NT2/D1 (cell line): ENCODE measurements around the gene PIP5KL1.

Experiments
- DNase-seq: peaks from one replicate; pipeline ENCODE4 v3.0.0-alpha.2; 2011; ENCODE audit warnings: low read depth, low spot score
- H3K27me3 ChIP-seq: 2 replicates; pipeline ENCODE4 v1.6.0; 2011; ENCODE audit warnings: mild to moderate bottlenecking; ENCODE audit not compliant: insufficient read length, insufficient read depth
- H3K36me3 ChIP-seq: 2 replicates; pipeline ENCODE4 v1.6.1; 2011; ENCODE audit warnings: mild to moderate bottlenecking, low read length, mixed read lengths; ENCODE audit not compliant: insufficient read depth, insufficient read length
- H3K4me1 ChIP-seq: 2 replicates; pipeline ENCODE4 v1.5.1; 2011; ENCODE audit not compliant: insufficient read depth, insufficient read length
- H3K4me3 ChIP-seq: 2 replicates; pipeline ENCODE4 v1.5.1; 2011; ENCODE audit warnings: low read depth; ENCODE audit not compliant: insufficient read length
- H3K9ac ChIP-seq: 2 replicates; pipeline ENCODE4 v1.6.0; 2011; ENCODE audit warnings: low read depth; ENCODE audit not compliant: insufficient read length
- H3K9me3 ChIP-seq: 2 replicates; pipeline ENCODE4 v1.5.1; 2011; ENCODE audit warnings: mild to moderate bottlenecking, low read length; ENCODE audit not compliant: insufficient read depth
- SUZ12 ChIP-seq: IDR thresholded peaks from 2 replicates; pipeline ENCODE4 v1.6.1; 2011; ENCODE audit not compliant: insufficient read length, insufficient read depth; ENCODE audit errors: extremely low read depth
- YY1 ChIP-seq: IDR thresholded peaks from 2 replicates; pipeline ENCODE4 v1.6.1; 2011; ENCODE audit not compliant: insufficient read length, insufficient read depth
- ZNF274 ChIP-seq: IDR thresholded peaks from 2 replicates; pipeline ENCODE4 v1.6.1; 2011; ENCODE audit warnings: mild to moderate bottlenecking, low read depth, low read length

PIP5KL1 gene

GRCh38 chr9:127971357-127972235 lies 41.0 kb upstream of the PIP5KL1 start:
- peaks cover 67% of the 10 kb centered on the region for H3K4me1 ChIP-seq
- peak overlapping the region; percentile 63 for H3K9ac ChIP-seq
- peaks cover 23% of the 10 kb centered on the region for H3K36me3 ChIP-seq
- no peak for TF ChIP-seq SUZ12
- TF ChIP-seq YY1 = no peak
- no peak for TF ChIP-seq ZNF274
- H3K9me3 ChIP-seq = no peaks in the 10 kb centered on the region
- DNase-seq = no peak
- no peaks in the 10 kb centered on the region for H3K27me3 ChIP-seq
- no peak overlapping the region for H3K4me3 ChIP-seq

- Histone ChIP-seq H3K9me3 (no peaks in the 10 kb centered on the region), H3K27me3 (no peaks in the 10 kb centered on the region), H3K36me3 (peaks cover 14% of the 10 kb centered on the region), H3K4me3 (no peak overlapping the region), H3K9ac (peak overlapping the region; percentile 33), H3K4me1 (peaks cover 63% of the 10 kb centered on the region)
- DNase-seq = no peak
- no peak for TF ChIP-seq ZNF274
- no peak for TF ChIP-seq SUZ12
Measured at GRCh38 chr9:127970401-127971313, 40.1 kb upstream of the PIP5KL1 start.

GRCh38 chr9:127968700-127969383 lies 38.3 kb upstream of the PIP5KL1 start:
- no peak for DNase-seq
- H3K9ac ChIP-seq = no peak overlapping the region
- H3K36me3 ChIP-seq = peaks cover 6% of the 10 kb centered on the region
- H3K9me3 ChIP-seq = no peaks in the 10 kb centered on the region
- TF ChIP-seq SUZ12 (no peak), ZNF274 (no peak), YY1 (no peak)
- no peaks in the 10 kb centered on the region for H3K27me3 ChIP-seq
- H3K4me3 ChIP-seq = no peak overlapping the region
- peaks cover 53% of the 10 kb centered on the region for H3K4me1 ChIP-seq

GRCh38 chr9:127968042-127968441 lies 37.5 kb upstream of the PIP5KL1 start:
- no peak for DNase-seq
- Histone ChIP-seq H3K9me3 (no peaks in the 10 kb centered on the region), H3K4me1 (peaks cover 49% of the 10 kb centered on the region)

GRCh38 chr9:127967151-127967809 lies 36.7 kb upstream of the PIP5KL1 start:
- Histone ChIP-seq H3K9ac (no peak overlapping the region), H3K9me3 (no peaks in the 10 kb centered on the region), H3K36me3 (peaks cover 14% of the 10 kb centered on the region), H3K27me3 (no peaks in the 10 kb centered on the region), H3K4me1 (peaks cover 44% of the 10 kb centered on the region), H3K4me3 (no peak overlapping the region)
- DNase-seq = no peak
- TF ChIP-seq ZNF274 (no peak), YY1 (no peak), SUZ12 (no peak)

More at GRCh38 chr9:127968042-127968441, 37.5 kb upstream of the PIP5KL1 start:
- Histone ChIP-seq H3K27me3 (no peaks in the 10 kb centered on the region), H3K9ac (no peak overlapping the region), H3K4me3 (no peak overlapping the region), H3K36me3 (peaks cover 11% of the 10 kb centered on the region)
- TF ChIP-seq YY1 = no peak
- TF ChIP-seq SUZ12 = no peak
- no peak for TF ChIP-seq ZNF274

- peaks cover 21% of the 10 kb centered on the region for H3K36me3 ChIP-seq
- no peaks in the 10 kb centered on the region for H3K9me3 ChIP-seq
- H3K4me3 ChIP-seq = no peak overlapping the region
- no peaks in the 10 kb centered on the region for H3K27me3 ChIP-seq
- H3K9ac ChIP-seq = no peak overlapping the region
- no peak for DNase-seq
- H3K4me1 ChIP-seq = peaks cover 42% of the 10 kb centered on the region
- TF ChIP-seq ZNF274 (no peak), SUZ12 (no peak), YY1 (no peak)
Measured at GRCh38 chr9:127966416-127967150, 36.0 kb upstream of the PIP5KL1 start.
